ENCODE results near the gene OR2C1. TPM values are rescaled to one million over a fixed set of nuclear protein-coding genes. Genes with fewer than 3 reads are reported as not detected.

The OR2C1 gene
- total RNA-seq: under 1 TPM in 1 of 3 donors, not detected in 2; 0.22 TPM
- long read RNA-seq, donor 1: 0 reads
- long read RNA-seq, donor 2: 0 reads

- no peak for ATAC-seq
- H3K36me3 ChIP-seq (ENCODE audit: low read depth): no peaks in the 10 kb centered on the region
- H3K4me1 ChIP-seq (ENCODE audit: low read depth): no peaks in the 10 kb centered on the region
- intact Hi-C loops (cut with DNase I, micrococcal nuclease): no loop called here
- no peaks in the 10 kb centered on the region for H3K9me3 ChIP-seq
- no peak for TF ChIP-seq CTCF (IDR thresholded peaks at IDR 0.05)
- no peak within 1 kb of the TSS for H3K4me3 ChIP-seq
- DNase-seq: no peak
These were observed at the start of gene OR2C1 for GRCh38 chr16:3355589-3355988. TSS of gene OR2C1 (plus strand) at chr16:3355889. CDS start at chr16:3355941, 52 bp downstream.

GRCh38 chr16:3306078-3306477, 49.6 kb upstream of the OR2C1 start:
- no peak for ATAC-seq
- H3K9me3 ChIP-seq: peaks cover 84% of the 10 kb centered on the region
- no peak for DNase-seq
- H3K36me3 ChIP-seq (ENCODE audit: low read depth): peaks cover 8% of the 10 kb centered on the region
- TF ChIP-seq CTCF (IDR thresholded peaks at IDR 0.05): no peak
- intact Hi-C loops (cut with DNase I, micrococcal nuclease): loop anchor here in 1 of 2 donors (10.0 kb wide), 1 partner anchor 89 kb away; no protein-coding TSS in a partner anchor
- H3K4me1 ChIP-seq (ENCODE audit: low read depth): peaks cover 4% of the 10 kb centered on the region
- H3K4me3 ChIP-seq: peak overlapping the region; percentile 77

- Histone ChIP-seq H3K9me3 (peaks cover 97% of the 10 kb centered on the region), H3K36me3 (ENCODE audit: low read depth) (peaks cover 8% of the 10 kb centered on the region), H3K4me3 (no peak overlapping the region), H3K4me1 (ENCODE audit: low read depth) (no peaks in the 10 kb centered on the region)
- DNase-seq: no peak
- no peak for TF ChIP-seq CTCF (IDR thresholded peaks at IDR 0.05)
- ATAC-seq: no peak
- intact Hi-C loops (cut with DNase I, micrococcal nuclease): loop anchor here in 1 of 2 donors (10.0 kb wide), 1 partner anchor 83 kb away; no protein-coding TSS in a partner anchor
These were observed 44.2 kb upstream of the OR2C1 start for GRCh38 chr16:3311496-3311895.

GRCh38 chr16:3317315-3317999, 38.2 kb upstream of the OR2C1 start:
- H3K9me3 ChIP-seq: peaks cover 98% of the 10 kb centered on the region
- intact Hi-C loops (cut with DNase I, micrococcal nuclease): loop anchor here in 1 of 2 donors (10.0 kb wide), 1 partner anchor 77 kb away; no protein-coding TSS in a partner anchor
- no peak for TF ChIP-seq CTCF (IDR thresholded peaks at IDR 0.05)
- no peak for DNase-seq
- no peak for ATAC-seq
- no peaks in the 10 kb centered on the region for H3K4me1 ChIP-seq (ENCODE audit: low read depth)
- H3K4me3 ChIP-seq: no peak overlapping the region
- peaks cover 6% of the 10 kb centered on the region for H3K36me3 ChIP-seq (ENCODE audit: low read depth)

DNA sequence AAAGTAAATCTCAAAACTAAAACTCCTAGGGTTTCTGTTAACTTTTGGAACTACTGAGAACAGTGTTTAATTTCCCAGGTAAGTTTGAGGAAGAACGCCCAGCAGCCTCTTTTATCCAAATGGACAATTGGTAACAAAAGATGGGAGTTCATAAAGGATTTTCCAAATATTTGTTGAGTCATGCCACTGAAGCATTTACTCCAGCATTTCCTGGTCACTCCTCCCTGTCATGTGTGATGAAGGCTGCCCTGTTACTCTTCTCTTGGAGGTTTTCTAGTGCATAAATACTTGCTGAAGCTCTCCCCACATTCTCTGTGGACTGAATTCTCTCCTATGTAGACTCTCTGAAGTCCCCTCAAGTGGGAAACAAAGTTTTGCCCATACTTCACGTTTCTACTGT, 33.9 kb upstream of the OR2C1 start:
- Histone ChIP-seq H3K4me3 (no peak overlapping the region), H3K4me1 (ENCODE audit: low read depth) (no peaks in the 10 kb centered on the region), H3K9me3 (peaks cover 80% of the 10 kb centered on the region), H3K36me3 (ENCODE audit: low read depth) (peaks cover 6% of the 10 kb centered on the region)
- no peak for TF ChIP-seq CTCF (IDR thresholded peaks at IDR 0.05)
- ATAC-seq (no peak), DNase-seq (no peak)
- intact Hi-C loops (cut with DNase I, micrococcal nuclease): no loop called here
